NAMALWA (cell line): ENCODE measurements around the gene RNF39.

ENCODE experiments used
- DNase-seq: peaks from one replicate; pipeline ENCODE4 v3.0.0-alpha.2; 2015; ENCODE audit warnings: low spot score

Gene RNF39

GRCh38 chr6:30097902-30098768, 22.6 kb upstream of the RNF39 start:
- no peak for DNase-seq

- no peak for DNase-seq
Measured at GRCh38 chr6:30096829-30097228, 21.3 kb upstream of the RNF39 start.

GRCh38 chr6:30093951-30094661, 18.5 kb upstream of the RNF39 start:
- no peak for DNase-seq

DNA sequence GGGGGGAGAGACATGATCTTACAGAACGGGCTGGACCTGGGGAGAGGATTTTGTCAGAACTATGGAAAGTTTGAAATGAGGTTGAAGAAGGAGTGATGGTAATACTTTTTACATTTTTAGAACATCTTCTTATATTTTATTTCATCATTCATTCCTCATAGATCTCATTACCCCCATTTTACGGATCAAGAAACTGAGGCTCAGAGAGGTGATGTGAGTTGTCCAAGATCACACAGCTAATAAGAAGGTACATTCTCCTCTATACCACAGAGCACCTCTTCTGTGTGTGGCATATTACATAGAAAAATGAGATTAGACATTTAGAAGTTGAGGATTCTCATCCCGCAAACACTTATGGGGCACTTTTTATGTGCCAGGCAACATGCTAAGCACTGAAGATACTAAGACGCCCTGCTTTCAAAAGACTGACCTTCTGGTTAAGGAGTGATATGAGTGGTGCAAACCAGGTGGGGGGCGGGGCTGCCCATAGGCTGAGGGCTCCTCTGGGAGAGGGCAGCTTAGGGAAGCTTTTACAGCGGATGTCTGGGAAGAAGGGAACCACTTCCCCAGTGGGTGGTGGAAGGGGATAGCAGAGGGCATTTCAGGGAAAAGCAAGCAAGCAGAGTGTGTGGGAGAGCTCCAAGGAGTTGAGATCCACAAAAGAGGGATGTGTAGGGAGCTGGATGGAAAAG, 17.4 kb upstream of the RNF39 start:
- DNase-seq, result no peak

DNA sequence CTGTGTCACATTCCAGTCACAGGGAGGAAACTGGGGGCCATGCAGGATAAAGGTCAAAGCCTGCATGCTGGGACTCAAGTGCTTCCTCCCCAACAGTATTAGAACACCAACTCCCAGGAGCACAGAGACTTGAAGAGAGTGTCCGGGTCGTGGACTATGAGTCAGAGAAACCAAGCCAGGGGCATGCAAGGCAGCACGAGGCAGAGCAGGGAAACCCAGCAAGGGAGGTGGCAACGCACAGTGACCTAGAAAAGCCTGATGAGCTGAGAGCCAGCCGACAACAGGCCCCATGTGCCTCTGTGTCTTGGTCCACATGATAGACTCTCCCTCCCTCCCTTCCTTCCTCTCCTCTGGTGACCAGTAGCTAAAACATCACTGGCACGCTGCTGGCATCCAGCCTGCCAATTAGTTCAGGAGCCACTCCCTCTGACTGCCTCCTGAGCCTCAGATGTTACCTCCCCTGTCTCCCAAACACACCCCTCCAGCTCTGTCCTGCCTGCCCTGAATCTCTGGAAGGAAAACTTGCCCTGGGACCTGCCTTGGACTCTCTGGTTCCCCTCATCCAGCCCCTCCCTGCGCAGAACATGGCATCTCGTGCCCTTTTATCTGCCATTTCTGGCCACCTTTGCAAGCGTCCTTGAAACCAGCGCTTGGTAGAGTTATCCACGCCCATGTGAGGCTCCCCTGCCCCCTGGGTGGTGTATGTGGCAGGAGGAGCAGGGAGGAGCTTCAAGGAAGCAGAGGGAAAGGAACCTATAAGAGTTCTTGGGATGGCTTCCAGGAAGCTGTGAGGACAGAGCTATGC, 16.2 kb upstream of the RNF39 start:
- no peak for DNase-seq

- DNase-seq, result no peak
Measured at GRCh38 chr6:30087876-30088275, 12.3 kb upstream of the RNF39 start.

GRCh38 chr6:30077218-30077617, 1.6 kb upstream of the RNF39 start:
- DNase-seq, result no peak

- DNase-seq, result no peak
Measured at GRCh38 chr6:30075790-30076732, 492 bp upstream of the RNF39 start.

GRCh38 chr6:30074331-30075093, 1.1 kb downstream of the RNF39 start:
- DNase-seq, result no peak

DNA sequence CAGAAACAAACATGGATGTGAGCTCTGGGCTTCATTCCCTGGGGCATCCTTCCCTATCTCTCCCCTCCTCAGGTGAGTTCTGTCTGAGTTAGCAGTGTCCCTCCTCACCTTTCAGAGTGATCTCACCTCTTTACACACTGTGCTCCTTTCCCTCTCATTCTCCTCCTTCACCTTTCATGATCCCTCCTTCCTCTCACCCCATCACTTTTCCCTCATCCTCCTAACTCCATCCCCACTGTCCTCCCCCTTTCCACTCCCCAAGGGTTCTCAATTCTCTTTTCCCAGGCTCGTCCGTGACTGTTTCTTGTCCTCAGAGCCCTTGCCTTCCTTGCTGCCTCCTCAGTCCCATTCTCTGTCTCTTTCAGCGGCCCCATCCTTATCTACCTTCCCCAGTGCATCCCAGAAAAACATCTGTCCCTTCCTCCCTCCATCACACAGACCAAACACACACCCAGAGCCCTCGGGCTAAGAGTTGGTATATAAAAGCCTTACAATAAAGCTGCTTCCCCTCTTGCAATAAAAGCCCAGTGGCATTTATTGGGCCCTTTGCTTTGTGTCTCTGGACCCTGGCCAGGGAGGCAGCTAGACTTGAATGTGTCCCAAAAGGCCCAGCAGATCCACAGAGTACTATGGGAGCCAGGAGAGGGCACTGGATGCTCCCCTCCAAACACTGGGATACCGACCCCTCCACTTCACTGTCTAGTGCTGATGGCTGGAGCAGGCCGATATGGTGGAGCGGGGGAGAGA, 1.9 kb downstream of the RNF39 start:
- DNase-seq, result no peak

- DNase-seq, result no peak
Measured at GRCh38 chr6:30071858-30072257, 3.7 kb downstream of the RNF39 start.

DNA sequence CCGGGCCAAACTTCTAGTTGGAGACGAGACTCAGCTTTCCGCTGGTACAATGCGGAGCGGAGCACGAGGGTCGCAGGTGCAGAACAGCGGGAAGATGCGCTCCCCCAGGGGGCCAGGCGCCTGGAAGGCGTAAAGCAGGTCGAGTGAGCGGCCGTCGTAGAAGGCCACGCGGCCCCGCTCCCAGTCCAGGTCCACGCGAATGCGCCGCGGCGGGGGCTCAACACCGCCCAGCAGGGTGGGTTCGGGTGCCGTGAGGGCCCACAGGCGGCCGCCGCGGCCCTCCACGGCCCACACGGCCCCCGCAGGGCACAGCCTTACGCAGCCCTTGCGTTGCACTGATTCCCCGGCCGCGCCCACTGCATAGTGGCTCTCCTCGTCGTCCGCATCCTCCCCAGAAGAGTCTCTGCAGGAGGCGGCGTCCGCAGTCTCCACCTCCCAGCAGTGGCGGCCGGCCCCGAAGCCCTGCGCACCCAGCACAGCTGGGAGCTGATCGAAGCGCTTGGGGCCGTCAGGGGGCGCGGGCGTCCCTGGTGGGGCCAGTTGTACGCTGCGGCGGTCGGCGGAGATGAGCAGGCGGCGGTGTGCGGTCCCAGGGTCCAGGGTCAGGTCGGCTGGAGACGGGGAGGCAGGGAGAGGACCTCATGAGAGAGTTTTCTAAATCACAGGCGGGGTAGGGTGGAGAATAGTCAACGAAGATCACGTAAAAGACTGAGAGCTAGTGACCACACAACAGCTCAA, 4.3 kb downstream of the RNF39 start:
- no peak for DNase-seq

DNA sequence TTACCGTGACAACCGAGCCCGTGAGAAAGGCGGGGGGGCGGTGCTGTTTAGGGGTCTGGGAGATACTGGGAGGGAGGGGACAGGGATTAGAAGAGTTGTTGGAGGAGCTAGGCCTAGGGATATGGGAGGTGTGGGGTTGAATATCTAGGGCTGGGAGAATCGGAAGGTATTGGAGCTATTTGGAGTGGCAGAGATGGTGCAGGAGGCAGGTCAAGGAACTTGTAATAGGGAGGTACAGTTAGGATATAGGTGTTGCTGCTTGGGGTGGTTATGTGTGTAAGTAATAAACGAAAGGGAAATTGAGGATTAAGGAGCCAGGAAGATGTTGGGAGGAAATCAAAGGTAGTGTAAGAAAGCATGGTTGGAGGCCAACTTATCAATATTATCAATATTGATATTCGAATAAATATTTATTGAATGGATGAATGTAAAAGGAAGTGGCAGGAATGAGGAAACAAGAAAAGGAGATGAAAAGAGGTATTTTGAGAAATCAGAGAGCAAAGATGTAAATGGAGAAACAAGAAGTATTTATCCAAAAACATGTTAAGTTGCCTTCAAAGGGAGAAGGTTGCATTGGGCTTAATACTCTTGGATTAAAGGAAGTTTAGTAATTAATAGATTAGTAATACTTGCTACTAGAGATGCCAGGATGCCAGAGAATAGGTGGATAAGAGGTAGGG, 8.0 kb downstream of the RNF39 start:
- DNase-seq, result no peak

GRCh38 chr6:30066577-30067459, 8.8 kb downstream of the RNF39 start, which contains the start of gene PPP1R11:
Gene PPP1R11 (plus strand): TSS chr6:30067198. CDS start chr6:30067411, 213 bp downstream.
- DNase-seq, result peak; percentile 100

DNA sequence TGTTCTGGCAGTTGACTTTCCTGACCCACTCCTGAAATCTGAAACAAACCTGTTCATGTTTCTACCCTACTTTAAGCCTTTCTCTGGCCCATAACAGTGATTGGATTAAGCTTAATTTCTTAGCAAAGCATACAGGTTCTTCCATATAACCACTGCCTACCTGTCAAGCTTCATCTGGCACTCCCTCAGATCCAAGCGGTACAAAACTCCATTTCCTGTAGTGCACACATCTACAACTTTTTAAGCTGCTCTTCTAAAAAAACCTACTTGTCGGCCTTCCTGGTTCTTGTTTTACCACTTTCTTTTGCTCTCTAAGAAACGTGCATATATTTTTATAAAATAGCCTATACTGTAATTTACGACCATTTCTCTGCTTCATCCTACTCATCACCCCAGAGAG, 9.5 kb downstream of the RNF39 start:
- peak; percentile 39 for DNase-seq

- no peak for DNase-seq
Measured at GRCh38 chr6:30063315-30063714, 12.3 kb downstream of the RNF39 start.
